ENCODE results near the gene CTNS.

CTNS gene

GRCh38 chr17:3622977-3623594 lies 13.5 kb upstream of the CTNS start:
- TF ChIP-seq, protein P1, sequence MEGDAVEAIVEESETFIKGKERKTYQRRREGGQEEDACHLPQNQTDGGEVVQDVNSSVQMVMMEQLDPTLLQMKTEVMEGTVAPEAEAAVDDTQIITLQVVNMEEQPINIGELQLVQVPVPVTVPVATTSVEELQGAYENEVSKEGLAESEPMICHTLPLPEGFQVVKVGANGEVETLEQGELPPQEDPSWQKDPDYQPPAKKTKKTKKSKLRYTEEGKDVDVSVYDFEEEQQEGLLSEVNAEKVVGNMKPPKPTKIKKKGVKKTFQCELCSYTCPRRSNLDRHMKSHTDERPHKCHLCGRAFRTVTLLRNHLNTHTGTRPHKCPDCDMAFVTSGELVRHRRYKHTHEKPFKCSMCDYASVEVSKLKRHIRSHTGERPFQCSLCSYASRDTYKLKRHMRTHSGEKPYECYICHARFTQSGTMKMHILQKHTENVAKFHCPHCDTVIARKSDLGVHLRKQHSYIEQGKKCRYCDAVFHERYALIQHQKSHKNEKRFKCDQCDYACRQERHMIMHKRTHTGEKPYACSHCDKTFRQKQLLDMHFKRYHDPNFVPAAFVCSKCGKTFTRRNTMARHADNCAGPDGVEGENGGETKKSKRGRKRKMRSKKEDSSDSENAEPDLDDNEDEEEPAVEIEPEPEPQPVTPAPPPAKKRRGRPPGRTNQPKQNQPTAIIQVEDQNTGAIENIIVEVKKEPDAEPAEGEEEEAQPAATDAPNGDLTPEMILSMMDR (IDR thresholded peaks at IDR 0.05; ENCODE audit: extremely low read depth, missing control alignments) = no peak
- no peak for DNase-seq (ENCODE audit: low spot score)

GRCh38 chr17:3626831-3627768 lies 9.5 kb upstream of the CTNS start:
- DNase-seq (ENCODE audit: low spot score) = no peak
- TF ChIP-seq, protein P1 (IDR thresholded peaks at IDR 0.05; ENCODE audit: extremely low read depth, missing control alignments) = no peak

- no peak for DNase-seq (ENCODE audit: low spot score)
- TF ChIP-seq, protein P1 (IDR thresholded peaks at IDR 0.05; ENCODE audit: extremely low read depth, missing control alignments) = no peak
Observed at GRCh38 chr17:3627769-3628167, 8.8 kb upstream of the CTNS start.

DNA sequence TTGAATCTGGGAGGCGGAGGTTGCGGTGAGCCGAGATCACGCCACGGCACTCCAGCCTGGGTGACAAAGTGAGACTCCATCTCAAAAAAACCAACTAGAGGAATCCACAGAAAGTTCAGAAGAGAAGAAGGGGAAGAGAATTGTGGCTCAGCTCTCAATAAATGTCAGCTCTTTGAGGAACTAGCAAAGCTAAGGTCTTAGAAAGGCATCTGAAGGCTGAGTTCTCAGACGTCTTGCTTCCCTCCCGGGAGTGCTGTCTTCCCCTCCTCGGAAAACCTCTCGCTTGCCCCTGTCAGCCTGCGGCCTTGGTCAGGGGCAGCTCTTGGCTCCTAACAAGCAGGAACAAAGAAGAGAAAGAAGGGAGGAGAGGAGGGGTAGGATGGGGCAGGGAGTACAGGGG lies 5.8 kb upstream of the CTNS start:
- TF ChIP-seq, protein P1 (IDR thresholded peaks at IDR 0.05; ENCODE audit: extremely low read depth, missing control alignments) = no peak
- DNase-seq (ENCODE audit: low spot score) = no peak

DNA sequence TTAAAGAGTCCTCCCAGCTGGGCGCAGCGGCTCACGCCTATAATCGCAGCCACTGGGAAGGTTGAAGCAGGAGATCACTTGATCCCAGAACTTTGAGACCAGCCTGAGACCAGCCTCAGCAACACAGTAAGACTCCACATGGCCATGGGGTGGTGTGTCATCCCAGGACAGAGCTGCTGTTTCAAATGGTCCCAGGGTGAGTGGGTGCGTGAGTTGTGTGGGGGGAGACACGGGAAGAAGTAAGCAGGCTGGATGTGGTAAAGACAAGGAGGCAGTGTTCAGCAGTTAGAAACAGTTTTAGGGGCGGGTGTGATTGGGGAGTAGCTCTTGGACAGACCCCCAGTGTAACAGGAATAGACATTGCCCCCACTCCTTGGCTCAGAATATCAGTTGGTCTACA lies 4.3 kb upstream of the CTNS start:
- TF ChIP-seq, protein P1 (IDR thresholded peaks at IDR 0.05; ENCODE audit: extremely low read depth, missing control alignments) = no peak
- no peak for DNase-seq (ENCODE audit: low spot score)

GRCh38 chr17:3635474-3636153 lies 946 bp upstream of the CTNS start:
- no peak for DNase-seq (ENCODE audit: low spot score)

More at GRCh38 chr17:3635474-3636153, 946 bp upstream of the CTNS start:
- TF ChIP-seq, protein P1 (IDR thresholded peaks at IDR 0.05; ENCODE audit: extremely low read depth, missing control alignments) = no peak
